ENCODE results near the gene ITPRID2.
A peak's percentile ranks its signal among the peaks of the same experiment; 100 is the strongest.

Gene ITPRID2

GRCh38 chr2:181882246-181883020, 9.1 kb upstream of the ITPRID2 start:
- no peak for DNase-seq (ENCODE audit: low spot score)

DNA sequence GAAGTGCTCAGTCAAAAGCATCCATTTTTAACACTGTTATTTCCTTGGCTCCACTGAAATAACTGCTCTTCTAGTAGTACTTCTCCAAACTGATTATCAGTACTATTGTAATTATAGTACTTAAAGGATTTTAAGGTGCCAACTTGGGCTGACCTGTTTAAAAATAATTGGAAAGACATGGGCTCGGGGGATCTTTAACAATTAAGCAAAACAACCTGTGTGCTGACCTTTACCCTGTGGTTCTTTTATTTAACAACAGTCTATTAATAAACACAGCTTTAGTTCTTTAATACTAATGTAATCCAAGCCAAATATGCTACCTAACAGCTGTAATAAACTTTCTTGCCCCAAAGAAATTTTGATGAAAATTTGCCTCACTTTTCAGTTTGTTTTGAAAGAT, 6.9 kb upstream of the ITPRID2 start:
- DNase-seq (ENCODE audit: low spot score): no peak

DNA sequence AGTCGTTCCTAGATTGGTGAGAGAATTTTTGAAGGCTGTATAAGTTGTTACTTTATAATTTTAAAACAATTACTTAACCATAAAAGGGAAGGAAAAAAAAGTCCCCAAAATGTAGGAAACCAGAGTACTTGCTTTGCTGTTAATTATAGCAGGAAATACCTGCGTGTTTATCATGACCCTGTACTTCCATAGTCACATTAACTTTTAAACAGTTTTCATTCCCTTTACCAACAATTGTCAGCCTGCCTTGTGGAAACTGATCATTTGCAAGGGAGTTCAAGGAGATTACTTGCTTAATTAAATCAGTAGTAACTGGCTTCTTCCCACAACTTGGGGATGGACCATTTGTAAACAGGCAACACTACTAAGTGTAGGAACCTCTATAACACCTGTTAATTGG, 6.4 kb upstream of the ITPRID2 start:
- DNase-seq (ENCODE audit: low spot score): no peak

GRCh38 chr2:181886192-181886591, 5.3 kb upstream of the ITPRID2 start:
- no peak for DNase-seq (ENCODE audit: low spot score)

DNA sequence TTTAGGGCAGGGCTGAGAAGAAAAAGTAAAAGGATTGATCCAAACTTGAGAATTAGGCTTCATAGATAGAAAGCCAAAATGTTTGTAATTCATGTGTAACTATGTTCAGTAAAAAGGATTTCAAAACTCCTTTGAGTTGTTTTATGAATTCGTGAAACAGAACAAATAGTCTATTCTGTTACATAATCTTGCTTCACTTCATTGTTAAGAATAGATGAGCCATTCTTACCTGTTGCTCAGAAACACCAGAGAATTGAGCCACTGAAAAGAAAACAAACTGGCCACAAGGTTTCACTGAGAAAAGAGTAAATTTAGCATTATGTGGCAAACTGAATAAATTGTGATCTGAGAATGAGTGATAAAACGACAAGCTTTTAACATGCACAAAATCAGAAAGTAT, 4.5 kb upstream of the ITPRID2 start:
- DNase-seq (ENCODE audit: low spot score): no peak

DNA sequence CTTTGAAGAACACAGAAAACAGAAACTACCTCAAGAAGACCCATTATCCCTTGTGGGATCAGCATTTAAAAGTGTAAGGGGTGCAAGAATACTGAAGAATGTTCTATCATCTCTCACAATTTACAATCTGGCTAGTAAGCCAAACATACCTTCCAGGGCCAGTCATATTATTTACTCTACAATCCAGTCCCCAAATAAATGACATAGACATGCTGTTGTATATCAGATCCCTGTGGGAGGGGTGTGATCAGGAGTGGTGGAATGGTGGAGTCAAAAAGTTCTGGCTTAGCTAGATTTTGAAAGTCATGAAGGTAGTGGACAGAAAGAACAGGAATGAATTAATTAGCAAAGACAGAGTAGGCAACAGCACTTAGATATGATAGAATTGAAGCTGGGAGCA, 1.8 kb upstream of the ITPRID2 start:
- no peak for DNase-seq (ENCODE audit: low spot score)

- no peak for DNase-seq (ENCODE audit: low spot score)
These were observed 1.3 kb upstream of the ITPRID2 start for GRCh38 chr2:181890271-181890670.

DNA sequence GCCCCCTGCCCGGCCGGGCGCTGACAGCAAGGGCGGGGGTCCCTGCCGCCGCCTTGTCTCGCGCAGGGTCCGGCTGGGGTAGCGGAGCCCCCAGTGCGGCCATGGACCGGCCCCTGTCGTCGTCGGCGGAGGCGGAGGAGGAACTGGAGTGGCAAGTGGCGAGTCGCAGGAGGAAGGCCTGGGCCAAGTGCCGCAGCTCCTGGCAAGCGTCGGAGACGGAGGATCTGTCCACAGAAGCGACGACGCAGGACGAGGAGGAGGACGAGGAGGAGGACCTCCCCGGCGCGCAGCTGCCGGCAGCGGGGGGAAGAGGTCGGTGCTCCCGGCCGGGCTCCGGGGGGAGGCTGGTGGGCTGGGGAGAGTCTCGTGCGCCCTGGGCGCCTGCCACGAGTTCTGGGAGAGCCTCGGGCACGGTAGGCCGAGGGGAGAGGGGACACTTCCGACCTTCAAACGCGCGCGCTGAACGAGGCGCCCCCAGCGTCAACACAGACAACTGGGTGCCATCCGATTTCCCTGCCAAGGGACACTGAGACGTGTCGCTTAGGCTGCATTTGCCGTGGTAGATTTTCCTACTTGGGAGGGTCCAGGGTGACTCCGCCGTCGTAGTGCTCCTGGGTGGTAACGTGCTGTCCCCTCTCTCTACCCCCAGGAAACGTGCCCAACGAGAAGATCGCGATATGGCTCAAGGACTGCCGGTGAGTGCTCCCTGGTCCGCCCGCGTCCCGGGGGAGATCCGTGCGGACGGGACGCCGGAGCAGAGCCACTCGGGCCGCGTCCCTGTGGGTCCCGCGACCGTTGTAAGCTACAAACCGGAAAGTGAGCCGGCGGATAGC, 652 bp downstream of the ITPRID2 start:
- DNase-seq (ENCODE audit: low spot score): peak; percentile 57

- no peak for DNase-seq (ENCODE audit: low spot score)
These were observed 1.4 kb downstream of the ITPRID2 start for GRCh38 chr2:181892799-181893435.

GRCh38 chr2:181894381-181894780, 2.9 kb downstream of the ITPRID2 start:
- DNase-seq (ENCODE audit: low spot score): no peak

- no peak for DNase-seq (ENCODE audit: low spot score)
These were observed 4.3 kb downstream of the ITPRID2 start for GRCh38 chr2:181895818-181896217.

- DNase-seq (ENCODE audit: low spot score): no peak
These were observed 4.8 kb downstream of the ITPRID2 start for GRCh38 chr2:181896286-181896685.

- no peak for DNase-seq (ENCODE audit: low spot score)
These were observed 8.6 kb downstream of the ITPRID2 start for GRCh38 chr2:181900007-181900651.

GRCh38 chr2:181902625-181903024, 11.1 kb downstream of the ITPRID2 start:
- DNase-seq (ENCODE audit: low spot score): no peak

DNA sequence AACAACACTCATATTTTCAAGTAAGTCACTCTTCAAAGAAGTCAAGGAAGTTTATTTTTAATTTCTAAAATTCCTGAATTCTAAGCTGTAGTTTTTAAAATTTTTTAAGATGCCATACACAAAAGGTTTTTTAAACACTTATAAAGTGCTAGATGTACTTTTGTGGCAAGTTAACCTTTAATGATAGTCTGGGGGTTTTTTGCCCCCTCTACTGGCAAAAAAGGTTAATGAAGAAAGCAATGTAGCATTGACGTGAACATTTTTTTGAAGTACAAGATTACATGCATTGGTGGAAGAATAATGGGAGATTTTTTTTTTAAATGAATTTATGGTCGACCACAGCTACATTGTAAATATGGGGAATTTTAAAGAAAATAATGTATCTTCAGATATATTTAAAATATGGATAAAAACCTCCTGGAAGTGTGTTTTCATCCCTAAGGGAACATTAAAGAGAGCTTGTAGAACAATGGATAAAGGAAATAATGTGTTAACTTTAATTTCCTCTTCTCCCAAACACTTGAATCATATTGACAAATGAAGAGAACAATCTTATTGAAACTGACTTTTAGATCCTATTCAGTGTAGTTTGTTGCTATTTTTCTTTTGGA, 12.6 kb downstream of the ITPRID2 start:
- peak; percentile 52 for DNase-seq (ENCODE audit: low spot score)

- DNase-seq (ENCODE audit: low spot score): no peak
These were observed 15.5 kb downstream of the ITPRID2 start for GRCh38 chr2:181907057-181907456.

DNA sequence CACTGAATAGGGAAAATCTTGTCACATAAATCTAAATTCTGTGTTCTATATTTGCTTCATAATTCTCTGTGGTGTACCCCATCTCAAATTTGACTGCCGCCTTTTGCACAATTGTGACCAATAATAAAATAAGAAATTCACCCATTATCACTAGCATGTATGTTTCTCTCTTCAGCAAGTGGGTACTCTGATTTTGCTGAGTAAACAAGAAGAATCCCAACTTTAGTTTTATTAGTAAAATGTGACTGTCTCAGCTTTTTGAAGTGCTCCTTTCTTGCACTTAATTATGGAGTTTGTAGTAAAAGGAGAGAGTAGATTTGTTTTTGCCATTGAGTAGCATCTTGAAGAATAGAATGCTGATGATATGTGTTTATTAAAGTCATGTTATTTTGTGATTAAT, 16.1 kb downstream of the ITPRID2 start:
- no peak for DNase-seq (ENCODE audit: low spot score)

DNA sequence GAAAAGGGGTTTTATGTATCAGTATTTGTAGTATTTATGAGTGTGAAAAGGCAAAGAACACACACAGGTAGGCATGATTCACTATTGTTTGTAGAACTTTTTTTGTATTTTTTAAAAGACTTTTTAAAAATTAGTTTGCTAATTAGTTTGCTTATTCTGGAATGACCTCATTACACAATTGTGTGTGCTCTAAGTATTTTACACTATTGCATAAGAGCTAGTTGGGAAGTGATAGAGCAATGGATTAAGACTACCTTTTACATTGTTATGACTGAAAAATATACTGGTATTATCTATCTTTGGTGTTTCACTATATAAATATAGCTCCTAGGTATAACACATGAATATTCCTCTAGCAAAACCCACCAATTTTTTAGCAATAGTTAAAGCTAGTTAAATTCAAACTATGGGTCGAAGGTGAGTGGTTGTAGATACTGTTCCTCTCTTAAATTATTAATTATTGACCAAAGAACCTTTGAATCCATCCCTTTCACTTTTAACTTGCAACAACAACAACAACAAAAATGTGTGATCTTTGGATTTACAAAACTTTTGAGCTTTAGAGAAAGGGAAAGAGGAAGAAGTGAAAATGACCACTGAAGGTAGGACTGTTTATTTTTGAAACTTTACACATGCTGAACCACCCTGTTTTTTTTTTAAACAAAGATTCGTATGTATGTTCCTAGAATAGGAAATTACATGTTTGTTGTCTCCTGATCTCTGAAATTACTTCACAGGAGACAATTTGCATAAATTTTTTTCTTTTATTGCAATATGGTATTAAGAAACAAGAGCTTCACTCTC, 18.7 kb downstream of the ITPRID2 start:
- DNase-seq (ENCODE audit: low spot score): no peak

DNA sequence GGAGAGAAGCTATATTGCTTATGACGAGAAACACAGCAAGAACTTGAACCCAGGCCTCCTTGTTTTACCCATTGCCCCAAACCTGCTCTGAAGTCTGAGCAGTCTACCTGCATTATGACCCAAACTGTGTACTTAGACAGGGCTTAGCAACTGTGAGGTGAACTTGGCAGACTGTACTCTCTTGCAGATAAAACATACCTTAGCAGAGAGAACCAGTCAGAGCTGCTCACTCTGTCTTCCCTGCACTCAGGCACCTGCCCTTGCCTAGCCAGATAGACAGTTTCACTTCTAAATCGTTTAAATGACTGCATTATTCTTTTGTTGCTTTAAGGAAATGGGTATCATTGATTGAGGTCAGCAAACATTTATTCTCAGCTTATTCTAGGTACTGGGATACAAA, 20.3 kb downstream of the ITPRID2 start:
- no peak for DNase-seq (ENCODE audit: low spot score)

DNA sequence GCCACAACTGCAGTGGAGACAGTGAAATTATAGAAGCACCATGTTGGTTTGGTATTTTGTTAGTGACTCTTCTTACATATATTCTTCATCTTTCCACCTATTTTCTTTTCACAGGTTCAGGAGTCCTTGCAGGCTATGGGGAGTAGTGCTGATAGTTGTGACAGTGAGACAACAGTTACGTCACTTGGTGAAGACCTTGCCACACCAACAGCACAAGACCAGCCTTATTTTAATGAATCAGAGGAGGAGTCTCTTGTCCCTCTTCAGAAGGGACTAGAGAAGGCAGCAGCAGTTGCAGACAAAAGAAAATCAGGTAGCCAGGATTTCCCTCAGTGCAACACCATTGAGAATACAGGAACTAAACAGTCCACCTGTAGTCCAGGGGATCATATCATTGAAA, 23.6 kb downstream of the ITPRID2 start:
- DNase-seq (ENCODE audit: low spot score): no peak
